KBM-7 (cell line): ENCODE results near the gene SMAD5.

Source experiments
- DNase-seq: peaks from one replicate; pipeline ENCODE4 v3.0.0-alpha.2; 2015
- in situ Hi-C: fragments of 300-500 bp; cut with MboI; formaldehyde crosslinking; loops from 2 replicates; pipeline ENCODE4 v1.14.3; 2020; ENCODE audit warnings: low sequenced_read_pairs, low pct_unique_long_range_greater_than_20kb, mixed read lengths

Gene SMAD5

GRCh38 chr5:136132557-136133221 is at the start of gene SMAD5:
SMAD5 (plus strand) TSS chr5:136132845; CDS start chr5:136153761, 20,916 bp downstream.
- in situ Hi-C loops, result no loop called here
- peak; percentile 89 for DNase-seq

- no peak for DNase-seq
- in situ Hi-C loops, result no loop called here
These were observed 47.9 kb upstream of the SMAD5 start for GRCh38 chr5:136084698-136085097.

DNA sequence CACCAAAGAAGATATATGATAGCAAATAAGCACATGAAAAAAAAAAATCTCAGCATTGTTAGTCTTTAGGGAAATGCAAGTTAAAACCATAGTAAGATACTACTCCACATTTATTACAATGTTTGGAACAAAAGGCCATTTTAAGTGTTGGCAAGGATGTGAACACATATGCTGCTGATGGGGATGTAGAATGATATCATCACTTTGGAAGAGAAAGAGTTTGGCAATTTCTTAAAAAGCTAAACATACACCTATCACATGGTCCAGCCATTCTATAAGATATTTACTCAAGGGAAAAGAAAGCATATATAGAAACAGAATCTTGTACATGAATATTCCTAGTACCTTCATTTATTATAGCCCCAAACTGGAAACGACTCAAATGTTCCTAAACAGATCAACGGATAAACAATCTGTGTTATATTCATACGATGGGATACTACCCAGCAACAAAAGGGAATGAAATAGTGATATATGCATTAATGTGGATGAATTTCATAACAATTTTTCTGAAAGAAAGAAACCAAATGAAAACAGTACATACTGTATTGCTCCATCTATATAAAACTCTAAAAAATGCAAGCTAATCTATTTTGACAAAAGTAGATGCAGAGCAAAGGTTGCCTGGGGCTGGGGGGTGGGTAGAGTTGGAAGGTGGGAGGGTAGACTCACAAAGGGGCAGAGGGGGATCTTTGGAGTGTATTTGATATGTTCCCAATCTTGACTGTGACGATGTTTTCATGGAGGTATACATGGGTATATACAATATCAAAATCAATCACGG is 45.7 kb upstream of the SMAD5 start:
- in situ Hi-C loops, result no loop called here
- DNase-seq, result no peak

- no peak for DNase-seq
- in situ Hi-C loops, result no loop called here
These were observed 44.4 kb upstream of the SMAD5 start for GRCh38 chr5:136087961-136088871.

DNA sequence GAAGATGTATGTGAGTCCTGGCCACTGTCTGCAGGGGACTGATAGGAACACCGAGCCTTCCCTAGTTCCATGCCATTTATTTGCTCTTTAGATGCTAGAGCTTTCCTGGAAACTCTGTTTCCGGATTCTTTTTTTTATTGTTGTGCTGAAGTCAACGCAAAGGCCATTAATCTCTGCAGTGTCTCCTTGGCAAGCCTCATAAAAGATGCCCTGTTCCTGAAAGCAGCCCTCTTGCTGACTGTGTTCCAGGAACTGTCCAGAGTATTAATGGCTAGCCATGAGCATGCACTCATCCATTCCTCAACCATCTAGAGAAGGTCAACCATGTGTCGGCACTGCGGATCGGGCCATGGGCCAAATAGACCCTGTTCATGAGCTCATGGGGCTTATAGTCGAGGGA is 42.9 kb upstream of the SMAD5 start:
- in situ Hi-C loops, result no loop called here
- no peak for DNase-seq

DNA sequence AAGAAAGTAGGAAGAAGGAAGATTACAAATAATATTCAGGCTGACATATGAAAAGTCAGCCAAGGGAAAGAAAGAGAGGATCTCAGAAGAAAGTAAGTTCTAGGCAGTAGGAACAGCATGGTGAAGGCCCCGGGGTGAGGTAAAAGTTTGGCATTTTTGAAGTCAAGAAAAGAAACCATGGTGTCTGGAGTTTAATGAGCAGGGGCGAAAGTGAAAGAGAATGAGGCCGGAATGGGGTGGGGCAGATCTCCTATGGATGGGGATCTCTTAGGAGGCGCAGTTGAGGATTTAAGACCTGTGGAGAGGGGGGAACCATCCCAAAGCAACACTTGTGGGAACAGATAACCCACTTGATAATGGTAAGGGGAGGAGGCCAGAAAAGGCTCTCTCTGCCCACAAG is 42.3 kb upstream of the SMAD5 start:
- in situ Hi-C loops, result no loop called here
- no peak for DNase-seq

DNA sequence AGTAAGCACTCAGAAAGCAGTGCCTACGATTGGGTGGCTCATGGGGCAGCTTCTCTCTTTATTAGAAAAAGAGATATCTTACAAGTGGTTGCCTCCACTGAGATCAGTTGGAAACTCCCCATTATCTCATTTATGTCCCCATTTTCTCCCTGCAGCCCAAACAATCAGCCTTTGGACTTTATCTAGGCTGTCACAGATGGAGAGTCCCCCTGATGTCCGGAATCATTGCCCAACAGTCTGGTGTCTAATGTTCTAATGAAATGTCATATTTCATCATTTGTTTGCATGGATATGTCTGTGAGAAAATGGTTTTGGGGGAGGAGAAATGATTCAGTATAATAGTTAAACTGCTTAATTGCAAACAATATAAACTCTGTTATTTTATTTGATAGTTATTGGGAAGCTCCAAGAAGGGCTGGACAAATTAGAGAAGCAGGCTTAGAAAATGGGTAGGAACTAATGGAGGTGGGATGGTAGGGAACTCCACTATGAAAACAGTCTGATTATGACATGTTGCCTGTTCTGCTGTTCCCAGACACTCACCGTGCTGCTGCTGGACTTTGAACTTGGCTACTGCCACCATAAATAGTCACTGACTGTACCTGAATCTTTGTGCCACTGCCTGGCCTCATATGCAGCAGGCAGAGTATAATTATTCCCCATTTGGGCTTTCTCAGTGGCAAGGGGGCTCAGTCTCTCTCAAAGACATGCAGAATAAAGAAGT is 38.3 kb upstream of the SMAD5 start:
- no peak for DNase-seq
- in situ Hi-C loops, result no loop called here

- DNase-seq, result no peak
- in situ Hi-C loops, result no loop called here
These were observed 37.6 kb upstream of the SMAD5 start for GRCh38 chr5:136094913-136095641.

- no peak for DNase-seq
- in situ Hi-C loops, result no loop called here
These were observed 34.5 kb upstream of the SMAD5 start for GRCh38 chr5:136098176-136098575.

DNA sequence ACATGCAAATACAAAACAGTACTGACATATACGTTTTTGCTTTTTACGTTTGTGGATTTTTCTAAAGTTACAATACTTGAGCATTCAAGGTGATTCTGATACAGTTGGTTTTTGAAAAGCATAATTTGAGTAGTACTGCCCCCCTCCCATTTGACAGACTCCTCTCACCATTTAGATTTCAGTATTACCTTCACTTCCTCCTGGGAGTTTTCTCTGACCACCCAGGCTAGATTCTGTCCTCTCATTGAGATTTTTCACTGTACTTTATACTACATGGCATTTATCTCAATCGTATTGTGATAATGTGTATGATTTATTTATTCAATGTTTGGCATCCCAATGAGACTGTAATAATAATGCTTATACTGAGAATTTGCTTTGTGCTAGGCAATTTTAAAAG is 32.8 kb upstream of the SMAD5 start:
- in situ Hi-C loops, result no loop called here
- DNase-seq, result no peak

GRCh38 chr5:136101884-136102283 is 30.8 kb upstream of the SMAD5 start:
- in situ Hi-C loops, result no loop called here
- no peak for DNase-seq

DNA sequence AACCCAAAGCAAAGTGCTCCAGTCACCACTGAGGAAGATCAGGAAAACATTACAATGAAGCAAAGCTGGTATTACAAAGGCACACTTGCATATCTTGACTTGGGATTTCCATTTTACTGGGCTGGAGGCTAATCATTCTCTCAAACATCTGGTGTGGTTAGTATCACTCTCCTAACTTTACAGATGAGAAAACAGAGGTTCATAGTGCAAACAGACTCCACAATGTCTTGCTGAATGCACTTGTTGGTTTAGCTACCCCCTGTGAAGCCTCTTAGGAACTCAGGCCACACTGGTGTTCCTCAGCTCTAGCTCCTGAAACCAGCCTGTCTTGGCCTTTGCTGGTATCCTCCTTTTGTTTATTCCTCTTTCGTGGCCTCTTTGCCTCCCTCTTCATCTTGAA is 29.5 kb upstream of the SMAD5 start:
- DNase-seq, result no peak
- in situ Hi-C loops, result no loop called here

DNA sequence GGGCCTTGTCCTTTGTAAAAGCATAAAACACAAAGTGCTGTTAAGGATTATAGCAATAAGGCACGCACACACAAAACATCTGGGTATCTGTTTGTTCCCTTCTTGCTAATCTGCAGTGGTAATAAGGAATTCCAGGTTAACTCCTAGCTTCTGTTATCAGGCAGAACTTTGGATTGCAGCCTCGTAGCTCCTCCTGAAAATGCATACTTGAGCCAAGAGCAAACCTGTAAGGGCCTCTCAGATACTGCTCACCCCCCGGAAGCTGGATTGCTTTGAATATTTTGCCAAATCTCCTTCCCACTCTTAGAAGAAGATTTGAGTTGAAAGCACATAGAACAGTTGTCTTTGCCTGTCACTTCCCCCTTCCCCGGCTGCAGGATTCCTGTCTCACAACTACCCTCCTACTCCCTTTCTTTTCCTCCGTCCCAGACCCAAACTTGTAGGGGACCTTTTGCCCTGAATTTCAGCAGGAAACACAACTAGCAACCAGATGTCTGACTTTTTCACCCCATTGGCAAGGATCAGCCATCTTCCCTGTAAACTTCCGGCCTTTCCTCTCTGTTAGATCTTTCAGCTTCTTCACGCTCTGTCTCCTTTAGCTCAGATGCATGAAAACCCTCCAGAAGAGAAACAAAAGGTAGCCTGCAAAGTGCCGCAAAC is 28.2 kb upstream of the SMAD5 start:
- in situ Hi-C loops, result no loop called here
- DNase-seq, result no peak

- in situ Hi-C loops, result no loop called here
- no peak for DNase-seq
These were observed 26.2 kb upstream of the SMAD5 start for GRCh38 chr5:136106351-136107031.

- in situ Hi-C loops, result no loop called here
- peak; percentile 8 for DNase-seq
These were observed 24.4 kb upstream of the SMAD5 start for GRCh38 chr5:136108180-136108611.

GRCh38 chr5:136108766-136109165 is 23.9 kb upstream of the SMAD5 start:
- in situ Hi-C loops, result no loop called here
- no peak for DNase-seq

DNA sequence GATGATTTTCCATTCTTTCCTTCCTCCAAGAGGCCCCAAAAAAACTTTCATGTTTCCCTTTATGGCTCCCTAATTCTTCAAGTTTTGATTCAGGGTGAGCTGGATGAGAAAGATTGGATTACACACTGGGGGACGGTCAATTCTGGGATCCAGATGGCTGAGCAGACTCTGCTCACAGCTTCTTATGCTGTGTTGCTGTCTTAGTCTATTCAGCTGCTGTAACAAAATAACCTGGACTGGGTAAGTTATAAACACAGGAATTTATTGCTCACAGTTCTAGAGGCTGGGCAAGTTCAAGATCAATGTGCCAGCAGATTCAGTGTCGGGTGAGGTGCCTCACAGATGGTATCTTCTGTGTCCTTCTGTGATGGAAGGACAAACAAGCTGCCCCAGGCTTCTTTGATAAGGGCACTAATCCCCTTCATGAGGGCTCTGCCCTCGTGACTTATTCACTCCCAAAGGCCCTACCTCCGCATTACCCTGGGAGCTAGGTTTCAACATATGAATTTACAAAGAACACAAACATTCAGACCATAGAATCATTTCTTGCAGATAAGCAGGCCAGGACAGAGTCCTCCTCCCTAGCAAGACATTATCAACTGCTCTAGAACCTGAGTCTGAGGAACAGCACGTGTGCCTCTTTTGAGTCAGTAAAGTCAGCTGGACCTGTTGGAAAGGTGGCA is 23.1 kb upstream of the SMAD5 start:
- no peak for DNase-seq
- in situ Hi-C loops, result no loop called here
